CD4-positive, alpha-beta T cell treated with Interleukin-15 for 4 hours (primary cell): Measurements from ENCODE around the gene CSNK1D.

Source experiments
- DNase-seq: peaks from one replicate; pipeline ENCODE4 v3.0.0-alpha.2; 2020; ENCODE audit warnings: low spot score

Gene CSNK1D

GRCh38 chr17:82310877-82311276, 37.4 kb upstream of the CSNK1D start:
- no peak for DNase-seq

GRCh38 chr17:82309656-82310570, 36.4 kb upstream of the CSNK1D start:
- no peak for DNase-seq

- no peak for DNase-seq
Measured at GRCh38 chr17:82305727-82306300, 32.3 kb upstream of the CSNK1D start.

GRCh38 chr17:82304826-82305726, 31.6 kb upstream of the CSNK1D start:
- DNase-seq = no peak

- no peak for DNase-seq
Measured at GRCh38 chr17:82303944-82304808, 30.7 kb upstream of the CSNK1D start.

GRCh38 chr17:82302991-82303943, 29.8 kb upstream of the CSNK1D start:
- peak; percentile 36 for DNase-seq

GRCh38 chr17:82302568-82302963, 29.1 kb upstream of the CSNK1D start:
- DNase-seq = no peak

- DNase-seq = peak; percentile 41
Measured at GRCh38 chr17:82301916-82302567, 28.5 kb upstream of the CSNK1D start.

GRCh38 chr17:82301300-82301915, 27.9 kb upstream of the CSNK1D start:
- no peak for DNase-seq

GRCh38 chr17:82300707-82301270, 27.3 kb upstream of the CSNK1D start:
- peak; percentile 66 for DNase-seq

- DNase-seq = no peak
Measured at GRCh38 chr17:82300228-82300627, 26.7 kb upstream of the CSNK1D start.

- DNase-seq = no peak
Measured at GRCh38 chr17:82299452-82299851, 26.0 kb upstream of the CSNK1D start.

GRCh38 chr17:82298538-82299421, 25.3 kb upstream of the CSNK1D start:
- no peak for DNase-seq

GRCh38 chr17:82297714-82298537, 24.4 kb upstream of the CSNK1D start:
- peak; percentile 90 for DNase-seq

GRCh38 chr17:82297280-82297713, 23.8 kb upstream of the CSNK1D start:
- DNase-seq = peak; percentile 66

GRCh38 chr17:82296511-82297279, 23.2 kb upstream of the CSNK1D start:
- no peak for DNase-seq
